ENCODE measurements around the gene ST3GAL4. TPM values are rescaled to one million over a fixed set of nuclear protein-coding genes. Genes with fewer than 3 reads are reported as not detected.

Gene ST3GAL4
- total RNA-seq, 1 experiment from 2014 or later = 46.2 TPM

- TF ChIP-seq EZH2 (IDR thresholded peaks at IDR 0.05; ENCODE audit: low read depth) (no peak), CTCF (conservative IDR thresholded peaks at IDR 0.05) (no peak)
- intact Hi-C loops (cut with micrococcal nuclease; ENCODE audit: unreplicated experiment) = no loop called here
- no peak for DNase-seq
- Histone ChIP-seq H3K9me2 (ENCODE audit: insufficient read depth) (no peaks in the 10 kb centered on the region), H3K4me1 (replicated peaks; ENCODE audit: insufficient read depth) (peaks cover 31% of the 10 kb centered on the region), H3K27me3 (ENCODE audit: insufficient read depth, low read depth) (no peaks in the 10 kb centered on the region), H3K27ac (no peak overlapping the region), H2AFZ (no peak overlapping the region), H3K79me2 (ENCODE audit: low read depth) (peaks cover 74% of the 10 kb centered on the region), H3K9me3 (ENCODE audit: insufficient read depth, low read depth) (no peaks in the 10 kb centered on the region), H3F3A (ENCODE audit: insufficient read depth, low read depth) (peaks cover 26% of the 10 kb centered on the region), H4K20me1 (ENCODE audit: insufficient read depth) (no peaks in the 10 kb centered on the region), H3K4me2 (no peak overlapping the region), H3K36me3 (ENCODE audit: low read depth) (no peaks in the 10 kb centered on the region), H3K4me3 (no peak overlapping the region)
- ChIA-PET CTCF (interaction anchor here (0.7 kb wide), 1 partner anchor 193 kb away, joined by 3 read pairs; no protein-coding TSS in a partner anchor), POLR2A (ENCODE audit: unreplicated experiment) (interaction anchor here (0.8 kb wide), 1 partner anchor 13 kb away, joined by 7 read pairs; no protein-coding TSS in a partner anchor)
- BruUV-seq (replicated peaks) = no TSS peak
Measured at GRCh38 chr11:126390272-126390867, 34.9 kb downstream of the ST3GAL4 start.

- Histone ChIP-seq H3K79me2 (ENCODE audit: low read depth) (peaks cover 66% of the 10 kb centered on the region), H2AFZ (no peak overlapping the region), H3K9me3 (ENCODE audit: insufficient read depth, low read depth) (no peaks in the 10 kb centered on the region), H3K27me3 (ENCODE audit: insufficient read depth, low read depth) (no peaks in the 10 kb centered on the region), H3K36me3 (ENCODE audit: low read depth) (no peaks in the 10 kb centered on the region), H3K9me2 (ENCODE audit: insufficient read depth) (no peaks in the 10 kb centered on the region), H3K4me3 (no peak overlapping the region), H4K20me1 (ENCODE audit: insufficient read depth) (no peaks in the 10 kb centered on the region), H3F3A (ENCODE audit: insufficient read depth, low read depth) (peaks cover 15% of the 10 kb centered on the region; the same call in 1 of the 2 replicates), H3K4me1 (replicated peaks; ENCODE audit: insufficient read depth) (peaks cover 20% of the 10 kb centered on the region), H3K4me2 (no peak overlapping the region), H3K27ac (no peak overlapping the region)
- CTCF ChIA-PET = no interaction called here
- BruUV-seq (replicated peaks) = no TSS peak
- POLR2A ChIA-PET (ENCODE audit: unreplicated experiment) = no interaction called here
- intact Hi-C loops (cut with micrococcal nuclease; ENCODE audit: unreplicated experiment) = no loop called here
- TF ChIP-seq EZH2 (IDR thresholded peaks at IDR 0.05; ENCODE audit: low read depth) (no peak), CTCF (conservative IDR thresholded peaks at IDR 0.05) (no peak)
- no peak for DNase-seq
Measured at GRCh38 chr11:126391286-126391954, 35.9 kb downstream of the ST3GAL4 start.

GRCh38 chr11:126391970-126392632, 36.6 kb downstream of the ST3GAL4 start:
- Histone ChIP-seq H4K20me1 (ENCODE audit: insufficient read depth) (0 out of 2 replicates have a peak, but pooled peaks cover 1% of the 10 kb centered on the region), H3F3A (ENCODE audit: insufficient read depth, low read depth) (peaks cover 10% of the 10 kb centered on the region; the same call in 1 of the 2 replicates), H3K27me3 (ENCODE audit: insufficient read depth, low read depth) (no peaks in the 10 kb centered on the region), H3K9me3 (ENCODE audit: insufficient read depth, low read depth) (no peaks in the 10 kb centered on the region), H3K79me2 (ENCODE audit: low read depth) (peaks cover 62% of the 10 kb centered on the region), H3K27ac (no peak overlapping the region), H3K9me2 (ENCODE audit: insufficient read depth) (no peaks in the 10 kb centered on the region), H3K4me2 (no peak overlapping the region), H3K4me1 (replicated peaks; ENCODE audit: insufficient read depth) (peaks cover 13% of the 10 kb centered on the region), H3K36me3 (ENCODE audit: low read depth) (no peaks in the 10 kb centered on the region), H3K4me3 (no peak overlapping the region), H2AFZ (no peak overlapping the region)
- no peak for DNase-seq
- BruUV-seq (replicated peaks) = no TSS peak
- TF ChIP-seq EZH2 (IDR thresholded peaks at IDR 0.05; ENCODE audit: low read depth) (no peak), CTCF (conservative IDR thresholded peaks at IDR 0.05) (no peak)
- intact Hi-C loops (cut with micrococcal nuclease; ENCODE audit: unreplicated experiment) = no loop called here
- ChIA-PET CTCF (no interaction called here), POLR2A (ENCODE audit: unreplicated experiment) (no interaction called here)

All from PC-9 (cell line).